ENCODE results near the gene PDIA2.
"Not testable (repeated sequence)": the region's sequence is repeated elsewhere in the genome, so short reads cannot be mapped to it uniquely, and the experiment has no call there.

The PDIA2 gene

GRCh38 chr16:333406-334094 is 50.6 kb downstream of the PDIA2 start:
- DNase-seq = no peak

- not testable (repeated sequence) for DNase-seq
Observed at GRCh38 chr16:334164-334832, 51.3 kb downstream of the PDIA2 start.

- DNase-seq = not testable (repeated sequence)
Observed at GRCh38 chr16:334861-335632, 52.1 kb downstream of the PDIA2 start.

- no peak for DNase-seq
Observed at GRCh38 chr16:336269-336668, 53.3 kb downstream of the PDIA2 start.
